Uterus (tissue), 4 donors: ENCODE measurements around the gene GNAO1. TPM values are rescaled to one million over a fixed set of nuclear protein-coding genes. Genes with fewer than 3 reads are reported as not detected.

Experiments used
- DNase-seq, 2 donors: peaks; one replicate each; pipeline ENCODE4 v3.0.0-alpha.2; 2019 to 2020
- H3K27ac ChIP-seq, 2 donors: fragments of 200-600 bp; sonication (generic); 1 replicate in 1 of 2; 2 replicates in 1 of 2; pipeline ENCODE4 v1.5.1; 2016 to 2018
- H3K27me3 ChIP-seq, 2 donors: fragments of 200-600 bp; sonication (generic); one replicate each; pipeline ENCODE4 v1.5.1; 2018 to 2019; ENCODE audit warnings: control low read depth in 1 of 2
- H3K36me3 ChIP-seq, 2 donors: fragments of 200-600 bp; sonication (generic); one replicate each; pipeline ENCODE4 v1.5.1; 2019; ENCODE audit warnings: control low read depth in 1 of 2
- H3K4me1 ChIP-seq, 2 donors: fragments of 200-600 bp; sonication (generic); one replicate each; pipeline ENCODE4 v1.5.1; 2018 to 2019; ENCODE audit warnings: control low read depth in 1 of 2
- H3K4me3 ChIP-seq, 2 donors: fragments of 200-600 bp; sonication (generic); 1 replicate in 1 of 2; 2 replicates in 1 of 2; pipeline ENCODE4 v1.5.1; 2018 to 2019; ENCODE audit warnings: mild to moderate bottlenecking in 1 of 2
- H3K9me3 ChIP-seq, 2 donors: fragments of 200-600 bp; sonication (generic); one replicate each; pipeline ENCODE4 v1.5.1; 2019; ENCODE audit warnings: control low read depth in 1 of 2
- CTCF ChIP-seq, 4 experiments: fragments of 200-600 bp in 2 of 4; fragments of 450-650 bp in 2 of 4; sonication (generic) in 2 of 4; IDR thresholded peaks; one replicate each; pipeline ENCODE4 v1.5.1; 2016 to 2019; ENCODE audit warnings: antibody characterized with exemption in 4 of 4, mild to moderate bottlenecking in 2 of 4, moderate library complexity in 1 of 4
- POLR2A ChIP-seq, 2 donors: fragments of 450-650 bp; IDR thresholded peaks; one replicate each; pipeline ENCODE4 v1.6.1; 2016; ENCODE audit warnings: antibody characterized with exemption in 2 of 2, mild to moderate bottlenecking in 1 of 2, moderate library complexity in 1 of 2
- intact Hi-C: fragments of 100-400 bp; cut with DNase I; formaldehyde crosslinking; loops from one replicate; pipeline ENCODE4 v1.15.1; 2023; ENCODE audit warnings: low total_unique reads
- total RNA-seq, 4 donors: library from RNA; depleted of rRNA in 3 of 4; stranded (reverse); fragments of >200 nt in 3 of 4; gene quantifications; one replicate each; pipeline versions ENCODE4 v1.1.0 to v1.2.4, GENCODE V29; 2014 to 2023
- donor health status: DM: yes; HTN: yes; CAD: no.

Gene GNAO1
- total RNA-seq, 4 donors from 2014 or later, result 0.26 to 7.2 (median 1.6) TPM; not detected in 1

- Histone ChIP-seq H3K9me3 (no peaks in the 10 kb centered on the region), H3K36me3 (no peaks in the 10 kb centered on the region), H3K27ac (no peak overlapping the region), H3K4me3 (no peak overlapping the region), H3K27me3 (no peaks in the 10 kb centered on the region), H3K4me1 (no peaks in the 10 kb centered on the region)
- TF ChIP-seq POLR2A (IDR thresholded peaks at IDR 0.05) (no peak), CTCF (IDR thresholded peaks at IDR 0.05) (no peak)
- intact Hi-C loops, result no loop called here
- DNase-seq, result no peak
Measured at GRCh38 chr16:56305956-56306565, 114.8 kb downstream of the GNAO1 start.

GRCh38 chr16:56306690-56307533 is 115.6 kb downstream of the GNAO1 start:
- Histone ChIP-seq H3K4me3 (no peak overlapping the region), H3K4me1 (no peaks in the 10 kb centered on the region), H3K9me3 (no peaks in the 10 kb centered on the region), H3K27ac (no peak overlapping the region), H3K27me3 (no peaks in the 10 kb centered on the region), H3K36me3 (no peaks in the 10 kb centered on the region)
- no peak for TF ChIP-seq CTCF (IDR thresholded peaks at IDR 0.05)
- TF ChIP-seq POLR2A (IDR thresholded peaks at IDR 0.05), result no peak
- intact Hi-C loops, result no loop called here
- no peak for DNase-seq

GRCh38 chr16:56307534-56307873 is 116.2 kb downstream of the GNAO1 start:
- DNase-seq, result no peak
- TF ChIP-seq CTCF (IDR thresholded peaks at IDR 0.05) (no peak), POLR2A (IDR thresholded peaks at IDR 0.05) (no peak)
- H3K27me3 ChIP-seq, result no peaks in the 10 kb centered on the region
- no peaks in the 10 kb centered on the region for H3K4me1 ChIP-seq
- H3K4me3 ChIP-seq, result no peak overlapping the region
- H3K9me3 ChIP-seq, result no peaks in the 10 kb centered on the region
- H3K36me3 ChIP-seq, result no peaks in the 10 kb centered on the region
- intact Hi-C loops, result no loop called here
- H3K27ac ChIP-seq, result no peak overlapping the region

GRCh38 chr16:56309008-56309407 is 117.7 kb downstream of the GNAO1 start:
- no peaks in the 10 kb centered on the region for H3K36me3 ChIP-seq
- intact Hi-C loops, result no loop called here
- no peak overlapping the region for H3K4me3 ChIP-seq
- DNase-seq, result no peak
- no peak overlapping the region for H3K27ac ChIP-seq
- H3K9me3 ChIP-seq, result no peaks in the 10 kb centered on the region
- TF ChIP-seq POLR2A (IDR thresholded peaks at IDR 0.05) (no peak), CTCF (IDR thresholded peaks at IDR 0.05) (no peak)
- no peaks in the 10 kb centered on the region for H3K4me1 ChIP-seq
- H3K27me3 ChIP-seq, result no peaks in the 10 kb centered on the region

GRCh38 chr16:56310690-56311089 is 119.4 kb downstream of the GNAO1 start:
- TF ChIP-seq POLR2A (IDR thresholded peaks at IDR 0.05) (no peak), CTCF (IDR thresholded peaks at IDR 0.05) (no peak)
- no peaks in the 10 kb centered on the region for H3K9me3 ChIP-seq
- no peak overlapping the region for H3K27ac ChIP-seq
- no peak overlapping the region for H3K4me3 ChIP-seq
- H3K36me3 ChIP-seq, result no peaks in the 10 kb centered on the region
- no peak for DNase-seq
- H3K4me1 ChIP-seq, result no peaks in the 10 kb centered on the region
- intact Hi-C loops, result no loop called here
- H3K27me3 ChIP-seq, result no peaks in the 10 kb centered on the region
